ENCODE results near the gene FHIP2A. TPM values are rescaled to one million over a fixed set of nuclear protein-coding genes. Genes with fewer than 3 reads are reported as not detected.

The FHIP2A gene
- total RNA-seq, 2 experiments from 2014 or later: 52.8 to 53.7 TPM

DNA sequence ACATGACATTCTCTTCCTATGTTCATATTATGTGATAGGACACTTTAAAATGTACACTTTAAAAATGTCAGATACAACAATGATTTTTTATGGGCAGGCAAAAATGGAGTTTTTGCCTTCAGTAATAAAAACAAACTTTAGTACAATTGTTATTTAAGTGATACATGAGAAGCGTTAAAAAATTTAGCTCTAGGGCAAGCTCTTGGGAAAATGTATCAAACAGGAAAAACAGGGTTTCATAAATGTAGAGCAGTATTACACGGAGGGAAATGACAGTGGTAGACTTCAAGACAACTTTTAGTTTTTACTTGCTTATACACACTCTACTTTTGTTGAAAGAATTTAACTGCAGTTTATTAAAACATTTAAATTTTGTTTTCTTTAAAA, 1.5 kb downstream of the FHIP2A start:
- Mint-ChIP-seq H3K27me3 (no peaks in the 10 kb centered on the region), H3K4me1 (ENCODE audit: low read depth) (peaks cover 50% of the 10 kb centered on the region), H3K9me3 (no peaks in the 10 kb centered on the region), H3K4me3 (peak overlapping the region; percentile 94), H3K27ac (peak overlapping the region; percentile 92), H3K36me3 (ENCODE audit: low read depth) (peaks cover 9% of the 10 kb centered on the region)
- peak overlapping the region; percentile 66 for H3K4me3 ChIP-seq (ENCODE audit: low read length)
- H3K27ac ChIP-seq (ENCODE audit: low read depth in 1 of 2, low read length in 2 of 2): no peak overlapping the region
- TF ChIP-seq, protein P1, sequence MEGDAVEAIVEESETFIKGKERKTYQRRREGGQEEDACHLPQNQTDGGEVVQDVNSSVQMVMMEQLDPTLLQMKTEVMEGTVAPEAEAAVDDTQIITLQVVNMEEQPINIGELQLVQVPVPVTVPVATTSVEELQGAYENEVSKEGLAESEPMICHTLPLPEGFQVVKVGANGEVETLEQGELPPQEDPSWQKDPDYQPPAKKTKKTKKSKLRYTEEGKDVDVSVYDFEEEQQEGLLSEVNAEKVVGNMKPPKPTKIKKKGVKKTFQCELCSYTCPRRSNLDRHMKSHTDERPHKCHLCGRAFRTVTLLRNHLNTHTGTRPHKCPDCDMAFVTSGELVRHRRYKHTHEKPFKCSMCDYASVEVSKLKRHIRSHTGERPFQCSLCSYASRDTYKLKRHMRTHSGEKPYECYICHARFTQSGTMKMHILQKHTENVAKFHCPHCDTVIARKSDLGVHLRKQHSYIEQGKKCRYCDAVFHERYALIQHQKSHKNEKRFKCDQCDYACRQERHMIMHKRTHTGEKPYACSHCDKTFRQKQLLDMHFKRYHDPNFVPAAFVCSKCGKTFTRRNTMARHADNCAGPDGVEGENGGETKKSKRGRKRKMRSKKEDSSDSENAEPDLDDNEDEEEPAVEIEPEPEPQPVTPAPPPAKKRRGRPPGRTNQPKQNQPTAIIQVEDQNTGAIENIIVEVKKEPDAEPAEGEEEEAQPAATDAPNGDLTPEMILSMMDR (IDR thresholded peaks at IDR 0.05): no peak
- H3K9me3 ChIP-seq (ENCODE audit: control insufficient read depth in 1 of 2, insufficient read depth in 1 of 2, low read length in 2 of 2): no peaks in the 10 kb centered on the region
- CTCF ChIA-PET: interaction anchor here (1.0 to 2.2 kb wide), 2 partner anchors 9 to 11 kb away, joined by 3 to 19 read pairs; no protein-coding TSS in a partner anchor
- DNase-seq (no peak), ATAC-seq (ENCODE audit: poor library complexity) (no peak)
- H3K4me1 ChIP-seq (ENCODE audit: insufficient read depth, low read length): peaks cover 15% of the 10 kb centered on the region
- POLR2A ChIA-PET: interaction anchor here (1.6 to 2.3 kb wide), 4 partner anchors 12 to 649 kb away, joined by 6 to 8 read pairs (median 6); partner anchors contain the start of gene CCDC186
- no peaks in the 10 kb centered on the region for H3K36me3 ChIP-seq (ENCODE audit: insufficient read depth, low read length)
- H3K27me3 ChIP-seq (ENCODE audit: control insufficient read depth in 1 of 2, insufficient read depth in 2 of 2, low read length in 2 of 2): no peaks in the 10 kb centered on the region
- intact Hi-C loops (cut with DNase I, micrococcal nuclease): loop anchor here in 1 of 2 experiments (5.0 to 10.0 kb wide), 2 partner anchors 278 to 651 kb away; partner anchors contain the start of gene CCDC186

DNA sequence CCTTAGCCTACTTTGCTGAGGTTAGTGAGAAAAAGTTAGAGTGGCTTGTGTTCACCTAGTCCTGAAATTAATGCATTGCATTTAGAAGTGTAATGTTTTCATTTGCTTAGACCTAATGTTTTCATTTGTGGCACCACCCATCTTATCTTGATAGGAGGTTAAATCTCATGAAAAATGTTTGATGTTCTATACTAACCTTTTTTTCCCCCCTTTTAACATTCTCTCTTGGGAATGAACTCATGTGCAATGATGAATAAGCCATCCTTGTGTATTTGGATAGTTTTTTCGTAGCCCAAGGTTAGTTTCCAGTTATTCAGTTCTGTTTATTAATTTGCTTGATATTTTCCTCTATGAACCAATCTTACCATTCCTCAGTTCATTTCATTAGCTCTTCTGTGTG, 2.8 kb downstream of the FHIP2A start:
- ATAC-seq (ENCODE audit: poor library complexity): no peak
- CTCF ChIA-PET: no interaction called here

DNA sequence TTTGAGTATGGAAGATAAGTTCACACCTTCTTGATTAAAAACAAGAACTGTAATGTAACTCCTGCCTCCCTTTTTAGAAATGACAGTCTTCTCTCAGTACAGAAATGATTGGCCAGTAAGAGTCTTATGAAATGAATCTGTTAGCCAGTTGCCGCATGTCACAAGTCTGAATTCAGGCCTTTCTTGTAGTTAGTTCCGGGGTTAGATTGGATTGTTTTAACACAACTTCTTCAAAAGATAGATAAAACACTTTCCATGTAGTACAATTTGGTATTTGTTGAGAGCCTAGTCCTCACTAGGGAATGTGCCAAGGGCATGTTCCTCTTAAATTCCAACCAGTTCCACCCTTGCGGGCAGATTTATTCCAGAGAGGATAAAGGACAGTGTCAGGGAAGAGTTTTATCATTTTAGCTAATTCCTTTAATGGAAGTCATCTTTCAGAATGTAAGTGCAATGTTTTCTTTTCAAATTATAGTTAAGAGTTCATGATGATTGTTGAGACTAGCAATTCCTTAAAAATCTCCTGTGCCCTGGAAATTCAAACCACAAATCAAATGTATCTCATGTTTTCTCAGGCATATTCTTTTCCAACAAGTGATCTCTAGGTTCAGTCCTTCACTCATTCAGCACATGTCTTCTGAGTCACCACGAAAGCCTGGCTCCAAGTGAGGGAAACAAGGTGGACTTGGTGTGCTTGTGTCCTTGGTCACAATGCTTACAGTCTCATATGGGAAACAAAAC, 4.1 kb downstream of the FHIP2A start:
- H3K4me1 Mint-ChIP-seq (ENCODE audit: low read depth): peaks cover 73% of the 10 kb centered on the region
- ATAC-seq (ENCODE audit: poor library complexity) (no peak), DNase-seq (peak in 1 of 14 experiments; percentile 20)
- no peak overlapping the region for H3K27ac ChIP-seq (ENCODE audit: low read depth in 1 of 2, low read length in 2 of 2)
- H3K27me3 ChIP-seq (ENCODE audit: control insufficient read depth in 1 of 2, insufficient read depth in 2 of 2, low read length in 2 of 2): no peaks in the 10 kb centered on the region
- no peaks in the 10 kb centered on the region for H3K9me3 Mint-ChIP-seq
- no peak overlapping the region for H3K27ac Mint-ChIP-seq
- TF ChIP-seq, protein P1 (IDR thresholded peaks at IDR 0.05): no peak
- no peaks in the 10 kb centered on the region for H3K9me3 ChIP-seq (ENCODE audit: control insufficient read depth in 1 of 2, insufficient read depth in 1 of 2, low read length in 2 of 2)
- H3K4me3 Mint-ChIP-seq: peak overlapping the region; percentile 52
- H3K36me3 Mint-ChIP-seq (ENCODE audit: low read depth): peaks cover 9% of the 10 kb centered on the region
- POLR2A ChIA-PET: no interaction called here
- H3K36me3 ChIP-seq (ENCODE audit: insufficient read depth, low read length): no peaks in the 10 kb centered on the region
- intact Hi-C loops (cut with DNase I, micrococcal nuclease): loop anchor here in 1 of 2 experiments (10.0 kb wide), 1 partner anchor 281 kb away; no protein-coding TSS in a partner anchor
- H3K4me3 ChIP-seq (ENCODE audit: low read length): no peak overlapping the region
- H3K27me3 Mint-ChIP-seq: no peaks in the 10 kb centered on the region
- peaks cover 26% of the 10 kb centered on the region for H3K4me1 ChIP-seq (ENCODE audit: insufficient read depth, low read length)
- CTCF ChIA-PET: no interaction called here

More for the DNA sequence above, 2.8 kb downstream of the FHIP2A start:
- Mint-ChIP-seq H3K9me3 (no peaks in the 10 kb centered on the region), H3K27me3 (no peaks in the 10 kb centered on the region), H3K4me1 (ENCODE audit: low read depth) (peaks cover 63% of the 10 kb centered on the region), H3K36me3 (ENCODE audit: low read depth) (peaks cover 9% of the 10 kb centered on the region), H3K27ac (peak overlapping the region; percentile 37), H3K4me3 (peak overlapping the region; percentile 80)
- Histone ChIP-seq H3K4me3 (ENCODE audit: low read length) (no peak overlapping the region), H3K27me3 (ENCODE audit: control insufficient read depth in 1 of 2, insufficient read depth in 2 of 2, low read length in 2 of 2) (no peaks in the 10 kb centered on the region), H3K36me3 (ENCODE audit: insufficient read depth, low read length) (no peaks in the 10 kb centered on the region), H3K27ac (ENCODE audit: low read depth in 1 of 2, low read length in 2 of 2) (no peak overlapping the region), H3K9me3 (ENCODE audit: control insufficient read depth in 1 of 2, insufficient read depth in 1 of 2, low read length in 2 of 2) (no peaks in the 10 kb centered on the region), H3K4me1 (ENCODE audit: insufficient read depth, low read length) (peaks cover 20% of the 10 kb centered on the region)
- intact Hi-C loops (cut with DNase I, micrococcal nuclease): loop anchor here in 1 of 2 experiments (5.0 to 10.0 kb wide), 2 partner anchors 280 to 652 kb away; partner anchors contain the start of gene CCDC186
- TF ChIP-seq, protein P1 (IDR thresholded peaks at IDR 0.05): no peak
- no peak for DNase-seq
- POLR2A ChIA-PET: no interaction called here
